ENCODE data around the gene RNASEH2A. TPM values are rescaled to one million over a fixed set of nuclear protein-coding genes. Genes with fewer than 3 reads are reported as not detected.

Gene RNASEH2A
- total and polyA plus RNA-seq, 2 of the 13 experiments (the other 11 are each of a cell fraction or from before 2014, with no cell fraction given) = 25.1 to 35.8 TPM

GRCh38 chr19:12792051-12792852 lies 14.1 kb upstream of the RNASEH2A start (continued):
- TF ChIP-seq ZNF776 (CRISPR knock-in tag; IDR thresholded peaks at IDR 0.05) = peak; percentile 86
- TF ChIP-seq, protein P1, sequence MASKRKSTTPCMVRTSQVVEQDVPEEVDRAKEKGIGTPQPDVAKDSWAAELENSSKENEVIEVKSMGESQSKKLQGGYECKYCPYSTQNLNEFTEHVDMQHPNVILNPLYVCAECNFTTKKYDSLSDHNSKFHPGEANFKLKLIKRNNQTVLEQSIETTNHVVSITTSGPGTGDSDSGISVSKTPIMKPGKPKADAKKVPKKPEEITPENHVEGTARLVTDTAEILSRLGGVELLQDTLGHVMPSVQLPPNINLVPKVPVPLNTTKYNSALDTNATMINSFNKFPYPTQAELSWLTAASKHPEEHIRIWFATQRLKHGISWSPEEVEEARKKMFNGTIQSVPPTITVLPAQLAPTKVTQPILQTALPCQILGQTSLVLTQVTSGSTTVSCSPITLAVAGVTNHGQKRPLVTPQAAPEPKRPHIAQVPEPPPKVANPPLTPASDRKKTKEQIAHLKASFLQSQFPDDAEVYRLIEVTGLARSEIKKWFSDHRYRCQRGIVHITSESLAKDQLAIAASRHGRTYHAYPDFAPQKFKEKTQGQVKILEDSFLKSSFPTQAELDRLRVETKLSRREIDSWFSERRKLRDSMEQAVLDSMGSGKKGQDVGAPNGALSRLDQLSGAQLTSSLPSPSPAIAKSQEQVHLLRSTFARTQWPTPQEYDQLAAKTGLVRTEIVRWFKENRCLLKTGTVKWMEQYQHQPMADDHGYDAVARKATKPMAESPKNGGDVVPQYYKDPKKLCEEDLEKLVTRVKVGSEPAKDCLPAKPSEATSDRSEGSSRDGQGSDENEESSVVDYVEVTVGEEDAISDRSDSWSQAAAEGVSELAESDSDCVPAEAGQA (IDR thresholded peaks at IDR 0.05; ENCODE audit: low read depth) = no peak
- TF ChIP-seq, protein P1 (CRISPR knock-in tag; IDR thresholded peaks at IDR 0.05; ENCODE audit: borderline replicate concordance) = no peak; the same call in 1 of the 2 replicates
- 0 out of 2 replicates have a peak, but pooled peaks have one; percentile 67 for TF ChIP-seq SATB2 (CRISPR knock-in tag; IDR thresholded peaks at IDR 0.05)
- no peak for TF ChIP-seq ZNF138 (CRISPR knock-in tag; IDR thresholded peaks at IDR 0.05; ENCODE audit: low read depth)
- TF ChIP-seq NFATC3 (CRISPR knock-in tag; IDR thresholded peaks at IDR 0.05) = no peak
- TF ChIP-seq, protein P2, sequence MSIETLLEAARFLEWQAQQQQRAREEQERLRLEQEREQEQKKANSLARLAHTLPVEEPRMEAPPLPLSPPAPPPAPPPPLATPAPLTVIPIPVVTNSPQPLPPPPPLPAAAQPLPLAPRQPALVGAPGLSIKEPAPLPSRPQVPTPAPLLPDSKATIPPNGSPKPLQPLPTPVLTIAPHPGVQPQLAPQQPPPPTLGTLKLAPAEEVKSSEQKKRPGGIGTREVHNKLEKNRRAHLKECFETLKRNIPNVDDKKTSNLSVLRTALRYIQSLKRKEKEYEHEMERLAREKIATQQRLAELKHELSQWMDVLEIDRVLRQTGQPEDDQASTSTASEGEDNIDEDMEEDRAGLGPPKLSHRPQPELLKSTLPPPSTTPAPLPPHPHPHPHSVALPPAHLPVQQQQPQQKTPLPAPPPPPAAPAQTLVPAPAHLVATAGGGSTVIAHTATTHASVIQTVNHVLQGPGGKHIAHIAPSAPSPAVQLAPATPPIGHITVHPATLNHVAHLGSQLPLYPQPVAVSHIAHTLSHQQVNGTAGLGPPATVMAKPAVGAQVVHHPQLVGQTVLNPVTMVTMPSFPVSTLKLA (IDR thresholded peaks at IDR 0.05) = no peak
- TF ChIP-seq, protein P3, sequence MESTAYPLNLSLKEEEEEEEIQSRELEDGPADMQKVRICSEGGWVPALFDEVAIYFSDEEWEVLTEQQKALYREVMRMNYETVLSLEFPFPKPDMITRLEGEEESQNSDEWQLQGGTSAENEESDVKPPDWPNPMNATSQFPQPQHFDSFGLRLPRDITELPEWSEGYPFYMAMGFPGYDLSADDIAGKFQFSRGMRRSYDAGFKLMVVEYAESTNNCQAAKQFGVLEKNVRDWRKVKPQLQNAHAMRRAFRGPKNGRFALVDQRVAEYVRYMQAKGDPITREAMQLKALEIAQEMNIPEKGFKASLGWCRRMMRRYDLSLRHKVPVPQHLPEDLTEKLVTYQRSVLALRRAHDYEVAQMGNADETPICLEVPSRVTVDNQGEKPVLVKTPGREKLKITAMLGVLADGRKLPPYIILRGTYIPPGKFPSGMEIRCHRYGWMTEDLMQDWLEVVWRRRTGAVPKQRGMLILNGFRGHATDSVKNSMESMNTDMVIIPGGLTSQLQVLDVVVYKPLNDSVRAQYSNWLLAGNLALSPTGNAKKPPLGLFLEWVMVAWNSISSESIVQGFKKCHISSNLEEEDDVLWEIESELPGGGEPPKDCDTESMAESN (CRISPR knock-in tag; conservative IDR thresholded peaks at IDR 0.05) = peak; percentile 92
- no peak for TF ChIP-seq HNRNPL (IDR thresholded peaks at IDR 0.05; ENCODE audit: low read depth, low read length)
- 0 out of 2 replicates have a peak, but pooled peaks have one; percentile 91 for TF ChIP-seq CENPT (CRISPR knock-in tag; IDR thresholded peaks at IDR 0.05; ENCODE audit: low read depth)
- TF ChIP-seq MED13 (CRISPR knock-in tag; IDR thresholded peaks at IDR 0.05) = no peak
- no peak for TF ChIP-seq ZNF546 (CRISPR knock-in tag; conservative IDR thresholded peaks at IDR 0.05)
- TF ChIP-seq HNRNPH1 (optimal IDR thresholded peaks at IDR 0.05; ENCODE audit: low read depth, low read length) = no peak
- no peak for TF ChIP-seq SMARCE1 (IDR thresholded peaks at IDR 0.05; ENCODE audit: borderline replicate concordance)
- TF ChIP-seq, protein P4, sequence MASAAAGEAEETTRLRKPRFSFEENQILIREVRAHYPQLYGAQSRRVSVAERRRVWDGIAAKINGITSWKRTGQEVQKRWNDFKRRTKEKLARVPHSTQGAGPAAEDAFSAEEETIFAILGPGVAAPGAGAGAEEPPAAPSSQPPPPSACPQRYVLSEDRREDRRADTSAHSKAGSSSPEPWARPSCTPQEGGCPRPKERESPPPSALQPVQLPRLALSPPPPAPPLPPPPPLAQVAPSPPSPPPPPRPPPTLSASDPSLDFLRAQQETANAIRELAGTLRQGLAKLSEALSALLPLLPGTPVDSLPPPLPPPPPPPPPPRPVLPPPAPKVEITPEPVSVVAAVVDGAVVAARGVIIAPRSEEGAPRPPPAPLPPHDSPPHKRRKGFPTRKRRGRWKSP (CRISPR knock-in tag; IDR thresholded peaks at IDR 0.05) = peak; percentile 71; the same call in 1 of the 2 replicates
- TF ChIP-seq CHD4 (IDR thresholded peaks at IDR 0.05; ENCODE audit: borderline replicate concordance, low read length) = no peak
- peak; percentile 47; the same call in 1 of the 2 replicates for TF ChIP-seq POGZ (CRISPR knock-in tag; IDR thresholded peaks at IDR 0.05)
- TF ChIP-seq, protein P5, sequence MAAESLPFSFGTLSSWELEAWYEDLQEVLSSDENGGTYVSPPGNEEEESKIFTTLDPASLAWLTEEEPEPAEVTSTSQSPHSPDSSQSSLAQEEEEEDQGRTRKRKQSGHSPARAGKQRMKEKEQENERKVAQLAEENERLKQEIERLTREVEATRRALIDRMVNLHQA (CRISPR knock-in tag; IDR thresholded peaks at IDR 0.05) = no peak
- no peak for TF ChIP-seq ZNF660 (CRISPR knock-in tag; IDR thresholded peaks at IDR 0.05; ENCODE audit: borderline replicate concordance, low read depth)
